GM18520 (cell line): ENCODE measurements around the gene WASHC4.

ENCODE experiments used
- ATAC-seq: cut with Tn5 transposase; IDR thresholded peaks from one replicate; pipeline ENCODE4 v1.9.1; 2021; ENCODE audit not compliant: unreplicated experiment

WASHC4 gene

GRCh38 chr12:105204127-105204526 is 96.6 kb downstream of the WASHC4 start:
- ATAC-seq, result no peak

GRCh38 chr12:105204916-105205315 is 97.4 kb downstream of the WASHC4 start:
- no peak for ATAC-seq

- ATAC-seq, result no peak
Observed at GRCh38 chr12:105205322-105206048, 98.0 kb downstream of the WASHC4 start.

GRCh38 chr12:105206686-105207374 is 99.3 kb downstream of the WASHC4 start:
- no peak for ATAC-seq

GRCh38 chr12:105209091-105209490 is 101.6 kb downstream of the WASHC4 start:
- no peak for ATAC-seq

- ATAC-seq, result no peak
Observed at GRCh38 chr12:105212438-105212837, 104.9 kb downstream of the WASHC4 start.

- no peak for ATAC-seq
Observed at GRCh38 chr12:105214148-105214547, 106.6 kb downstream of the WASHC4 start.

GRCh38 chr12:105214670-105215375 is 107.3 kb downstream of the WASHC4 start:
- ATAC-seq, result no peak

GRCh38 chr12:105218434-105218833 is 110.9 kb downstream of the WASHC4 start:
- ATAC-seq, result no peak
